Occipital lobe (tissue), 3 donors: Measurements from ENCODE around the gene FLG2. TPM values are rescaled to one million over a fixed set of nuclear protein-coding genes. Genes with fewer than 3 reads are reported as not detected.
"Not testable (repeated sequence)": the region's sequence is repeated elsewhere in the genome, so short reads cannot be mapped to it uniquely, and the experiment has no call there.

Experiments
- DNase-seq: peaks from one replicate; lab custom pipeline; 2025; lab: John Stamatoyannopoulos, UW
- small RNA-seq: library from RNA; depleted of rRNA; stranded (forward); fragments of <200 nt; gene quantifications from one replicate; pipeline ENCODE3, GENCODE V24; 2014
- total RNA-seq: library from RNA; depleted of rRNA; stranded (reverse); fragments of >200 nt; gene quantifications from one replicate; pipeline ENCODE4 v1.2.3, GENCODE V29; 2014

FLG2 gene
- total RNA-seq, 1 donor from 2014 or later = not detected

- DNase-seq = no peak
These were observed 46.4 kb downstream of the FLG2 start for GRCh38 chr1:152313319-152313801.

GRCh38 chr1:152312169-152312568 is 47.6 kb downstream of the FLG2 start:
- not testable (repeated sequence) for DNase-seq

GRCh38 chr1:152309955-152310354 is 49.9 kb downstream of the FLG2 start:
- DNase-seq = no peak

GRCh38 chr1:152309320-152309901 is 50.4 kb downstream of the FLG2 start:
- DNase-seq = not testable (repeated sequence)

- not testable (repeated sequence) for DNase-seq
These were observed 51.0 kb downstream of the FLG2 start for GRCh38 chr1:152308758-152309157.

- not testable (repeated sequence) for DNase-seq
These were observed 51.8 kb downstream of the FLG2 start for GRCh38 chr1:152307970-152308369.

GRCh38 chr1:152306123-152306522 is 53.7 kb downstream of the FLG2 start:
- not testable (repeated sequence) for DNase-seq

- not testable (repeated sequence) for DNase-seq
These were observed 55.0 kb downstream of the FLG2 start for GRCh38 chr1:152304773-152305172.

GRCh38 chr1:152303139-152303872 is 56.5 kb downstream of the FLG2 start:
- not testable (repeated sequence) for DNase-seq

Small RNA genes within 50 kb of the gene (small RNA-seq; reads per million reads assigned to genes)
- gene HMGN3P1 = not detected

Other genes starting within 250 kb of the FLG2 start
- not detected for gene TCHH, start 244.6 kb downstream of the FLG2 start, total RNA-seq
- not detected for gene RPTN, start 200.8 kb downstream of the FLG2 start, total RNA-seq
- not detected for gene HRNR, start 135.8 kb downstream of the FLG2 start, total RNA-seq
- gene FLG, start 34.8 kb downstream of the FLG2 start, total RNA-seq = not detected
- not detected for gene CRNN, start 54.3 kb upstream of the FLG2 start, total RNA-seq
- gene LCE5A, start 150.8 kb upstream of the FLG2 start, total RNA-seq = not detected
- not detected for gene CRCT1, start 154.5 kb upstream of the FLG2 start, total RNA-seq
- not detected for gene LCE3E, start 206.8 kb upstream of the FLG2 start, total RNA-seq
- gene LCE3D, start 220.5 kb upstream of the FLG2 start, total RNA-seq = not detected
- not detected for gene LCE3C, start 240.2 kb upstream of the FLG2 start, total RNA-seq